K562 (cell line): ENCODE results near the gene STK11. TPM values are rescaled to one million over a fixed set of nuclear protein-coding genes. Genes with fewer than 3 reads are reported as not detected.

ENCODE experiments used
- ATAC-seq: fragments of 200-7000 bp; cut with Tn5 transposase; 3 replicates; pipeline ENCODE4 v1.9.1; 2020; ENCODE audit warnings: moderate library complexity
- BruUV-seq: library from RNA; stranded (reverse); fragments of 400-500 nt; replicated peaks from 2 replicates; lab custom pipeline; 2021; lab: Mats Ljungman, UMichigan
- CTCF ChIA-PET: fragments of 300-600 bp; formaldehyde crosslinking; extraction: SDS; loops from one replicate; lab custom pipeline; 2021; ENCODE audit warnings: low intra/inter-chr PET ratio; lab: Yijun Ruan, JAX
- POLR2A ChIA-PET: fragments of 300-600, 350-650 bp; sonication (Branson Sonifier 250); formaldehyde crosslinking; extraction: SDS; loops from one replicate; lab custom pipeline; 2021; ENCODE audit warnings: antibody characterized with exemption, inconsistent platforms; lab: Yijun Ruan, JAX
- DNase-seq, 4 experiments: peaks; one replicate each; pipeline versions ENCODE4 v3.0.0 to v3.0.0-alpha.2; 2011 to 2018; ENCODE audit warnings: low spot score in 3 of 4, mixed read lengths in 3 of 4; ENCODE audit errors: extremely low read depth in 1 of 4
- FAIRE-seq: peaks from 2 replicates; lab custom pipeline; 2011; peaks lifted over from hg19 to GRCh38; lab: Jason Lieb, UNC
- H2AFZ ChIP-seq: 2 replicates; pipeline ENCODE4 v1.6.0; 2011; ENCODE audit warnings: low read depth, low read length, control low read depth, inconsistent platforms
- H3K27ac ChIP-seq: fragments of 200-600 bp; 3 replicates; pipeline ENCODE4 v1.8.0; 2011; ENCODE audit warnings: low read depth, mild to moderate bottlenecking, control low read depth, inconsistent platforms, low read length, moderate library complexity, mixed read lengths; ENCODE audit errors: extremely low read depth
- H3K27me3 ChIP-seq, 2 experiments: fragments of 300-600 bp in 1 of 2; 2 replicates in 1 of 2; 3 replicates in 1 of 2; pipeline versions ENCODE4 v1.6.0 to v1.8.0; 2011; ENCODE audit warnings: inconsistent platforms in 2 of 2, low read length in 2 of 2, mild to moderate bottlenecking in 1 of 2, mixed read lengths in 1 of 2, moderate library complexity in 1 of 2; ENCODE audit not compliant: control insufficient read depth in 2 of 2, insufficient read depth in 2 of 2
- H3K36me3 ChIP-seq: fragments of 300-600 bp; 3 replicates; pipeline ENCODE4 v1.8.0; 2011; ENCODE audit warnings: mild to moderate bottlenecking, low read length, inconsistent platforms; ENCODE audit not compliant: control insufficient read depth, insufficient read depth
- H3K4me1 ChIP-seq, 2 experiments: fragments of 200-600 bp in 1 of 2; replicated peaks in 1 of 2; 2 replicates in 1 of 2; 3 replicates in 1 of 2; pipeline versions ENCODE4 v1.5.1 to v1.8.0; 2011; ENCODE audit warnings: inconsistent platforms in 2 of 2, low read length in 2 of 2, mild to moderate bottlenecking in 1 of 2, mixed read lengths in 1 of 2, moderate library complexity in 1 of 2; ENCODE audit not compliant: control insufficient read depth in 2 of 2, insufficient read depth in 2 of 2
- H3K4me2 ChIP-seq: 2 replicates; pipeline ENCODE4 v1.6.1; 2011; ENCODE audit warnings: low read length, control low read depth, inconsistent platforms, mixed read lengths; ENCODE audit not compliant: insufficient read depth
- H3K4me3 ChIP-seq: fragments of 200-600 bp; sonication (generic), shearing (Covaris generic); 2 replicates; pipeline ENCODE4 v1.5.1; 2016; ENCODE audit warnings: control low read depth, inconsistent platforms
- H3K79me2 ChIP-seq: fragments of 200-600 bp; 3 replicates; pipeline ENCODE4 v1.8.0; 2011; ENCODE audit warnings: low read length, inconsistent platforms; ENCODE audit not compliant: control insufficient read depth, insufficient read depth
- H3K9ac ChIP-seq, 2 experiments: 2 replicates each; pipeline versions ENCODE4 v1.6.0 to v1.6.1; 2011; ENCODE audit warnings: low read depth in 2 of 2, low read length in 2 of 2, control low read depth in 1 of 2, inconsistent platforms in 1 of 2, mild to moderate bottlenecking in 1 of 2, mixed read lengths in 1 of 2; ENCODE audit not compliant: insufficient read depth in 1 of 2
- H3K9me1 ChIP-seq: one replicate; pipeline ENCODE4 v1.6.0; 2011; ENCODE audit warnings: inconsistent platforms, mild to moderate bottlenecking, low read length, moderate library complexity; ENCODE audit not compliant: control insufficient read depth, insufficient read depth
- H3K9me3 ChIP-seq: replicated peaks from 2 replicates; pipeline ENCODE4 v1.5.1; 2011; ENCODE audit warnings: low read depth, low read length, inconsistent platforms; ENCODE audit not compliant: control insufficient read depth, insufficient read depth
- H4K20me1 ChIP-seq: replicated peaks from 2 replicates; pipeline ENCODE4 v1.6.1; 2011; ENCODE audit warnings: low read length, inconsistent platforms, mixed read lengths; ENCODE audit not compliant: control insufficient read depth, insufficient read depth
- CBX2 ChIP-seq: fragments of 200-600 bp; sonication (generic); IDR thresholded peaks from one replicate; pipeline ENCODE4 v1.6.1; 2012; ENCODE audit warnings: mild to moderate bottlenecking, low read length, inconsistent platforms; ENCODE audit not compliant: insufficient read depth, poor library complexity, severe bottlenecking
- ZNF143 ChIP-seq: sonication (generic); formaldehyde crosslinking; IDR thresholded peaks from 2 replicates; pipeline ENCODE4 v1.9.0; 2022; ENCODE audit warnings: mild to moderate bottlenecking, missing genetic modification reagents
- WGBS: fragments of 100-300 bp; shearing (Covaris generic); methylation state at CpG from one replicate; pipeline ENCODE4 v1.1.6; 2016; ENCODE audit warnings: low coverage, mixed read lengths; ENCODE audit not compliant: insufficient coverage; ENCODE audit errors: missing lambda C conversion rate; 5-methylcytosine and 5-hydroxymethylcytosine counted together
- in situ Hi-C: fragments of 300-500 bp; cut with MboI; formaldehyde crosslinking; loops from 4 replicates; pipeline ENCODE4 v1.15.0; 2018; ENCODE audit warnings: inconsistent platforms, mixed read lengths
- intact Hi-C: fragments of 100-400 bp; cut with micrococcal nuclease; formaldehyde crosslinking; loops from 2 replicates; pipeline ENCODE4 v1.14.2; 2022
- polyA plus RNA-seq, 8 experiments: library from polyadenylated mRNA; depleted of rRNA in 4 of 8; stranded (reverse) in 5 of 8; unstranded in 3 of 8; fragments of >200 nt; fragmentation: Nextera tagmentation in 2 of 8; fragmentation: Illumina TruSeq in 1 of 8; extraction: Ambion mirVana in 2 of 8; extraction: Trizol in 1 of 8; gene quantifications; 2 replicates each; pipeline versions ENCODE4 v1.2.1 to v1.2.3, GENCODE V29; 2011 to 2014; ENCODE audit warnings: inconsistent platforms in 1 of 8, missing spikeins in 1 of 8
- total RNA-seq, 7 experiments: library from RNA; depleted of rRNA in 6 of 7; stranded (reverse); fragments of >200 nt in 6 of 7; fragmentation: Illumina TruSeq in 2 of 7; extraction: Trizol in 2 of 7; gene quantifications; 2 replicates each; pipeline versions ENCODE4 v1.2.1 to v1.2.3, GENCODE V29; 2011 to 2021; ENCODE audit warnings: low replicate concordance in 1 of 7
- TF ChIP-seq, protein P1 (sequence below): fragments of 450-650 bp; IDR thresholded peaks from 2 replicates; pipeline ENCODE4 v1.6.1; 2017; ENCODE audit warnings: antibody characterized with exemption

The STK11 gene
- total and polyA plus RNA-seq, 9 of the 15 experiments (the other 6 are each of a cell fraction or from before 2014, with no cell fraction given) = 0.15 to 96.5 (median 31.7) TPM

- Histone ChIP-seq H3K27ac (no peak overlapping the region), H3K4me2 (0 out of 2 replicates have a peak overlapping the region, but pooled peaks have one; percentile 29), H3K4me3 (no peak overlapping the region), H2AFZ (no peak overlapping the region), H4K20me1 (peaks cover 61% of the 10 kb centered on the region), H3K4me1 (peaks cover 16 to 78% of the 10 kb centered on the region in 2 experiments; a peak in 4 of 5 replicates), H3K9me1 (peaks cover 16% of the 10 kb centered on the region), H3K9ac (peak overlapping the region in 1 of 2 experiments; percentile 86; a peak in 2 of 4 replicates), H3K27me3 (no peaks in the 10 kb centered on the region), H3K36me3 (peaks cover 75% of the 10 kb centered on the region; the same call in 2 of the 3 replicates), H3K9me3 (no peaks in the 10 kb centered on the region), H3K79me2 (peaks cover 79% of the 10 kb centered on the region)
- 0 out of 2 replicates have a peak, but pooled peaks have one; percentile 23 for TF ChIP-seq ZNF143
- no peak for TF ChIP-seq CBX2
- TF ChIP-seq, protein P1, sequence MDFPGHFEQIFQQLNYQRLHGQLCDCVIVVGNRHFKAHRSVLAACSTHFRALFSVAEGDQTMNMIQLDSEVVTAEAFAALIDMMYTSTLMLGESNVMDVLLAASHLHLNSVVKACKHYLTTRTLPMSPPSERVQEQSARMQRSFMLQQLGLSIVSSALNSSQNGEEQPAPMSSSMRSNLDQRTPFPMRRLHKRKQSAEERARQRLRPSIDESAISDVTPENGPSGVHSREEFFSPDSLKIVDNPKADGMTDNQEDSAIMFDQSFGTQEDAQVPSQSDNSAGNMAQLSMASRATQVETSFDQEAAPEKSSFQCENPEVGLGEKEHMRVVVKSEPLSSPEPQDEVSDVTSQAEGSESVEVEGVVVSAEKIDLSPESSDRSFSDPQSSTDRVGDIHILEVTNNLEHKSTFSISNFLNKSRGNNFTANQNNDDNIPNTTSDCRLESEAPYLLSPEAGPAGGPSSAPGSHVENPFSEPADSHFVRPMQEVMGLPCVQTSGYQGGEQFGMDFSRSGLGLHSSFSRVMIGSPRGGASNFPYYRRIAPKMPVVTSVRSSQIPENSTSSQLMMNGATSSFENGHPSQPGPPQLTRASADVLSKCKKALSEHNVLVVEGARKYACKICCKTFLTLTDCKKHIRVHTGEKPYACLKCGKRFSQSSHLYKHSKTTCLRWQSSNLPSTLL = no peak
- BruUV-seq = no TSS peak
- intact Hi-C loops = no loop called here
- ATAC-seq = no peak
- FAIRE-seq = peak; percentile 6
- no peak for DNase-seq
- WGBS = 83% methylated on average over 11 of the region's 12 CpGs
- POLR2A ChIA-PET = interaction anchor here (0.6 to 2.1 kb wide), 7 partner anchors 9 to 236 kb away, joined by 3 to 9 read pairs (median 5); no protein-coding TSS in a partner anchor
- in situ Hi-C loops = no loop called here
- CTCF ChIA-PET = no interaction called here
Measured at GRCh38 chr19:1216756-1217155, 11.2 kb downstream of the STK11 start.
